B cell (primary cell): Measurements from ENCODE around the gene TAS2R60.

Source experiments
- CTCF ChIP-seq: fragments of 200-600 bp; IDR thresholded peaks from one replicate; pipeline ENCODE4 v1.8.0; 2022; ENCODE audit warnings: antibody characterized with exemption, mild to moderate bottlenecking
- EZH2 ChIP-seq: IDR thresholded peaks from 2 replicates; pipeline ENCODE4 v1.6.1; 2012; ENCODE audit warnings: borderline replicate concordance, low read depth, mild to moderate bottlenecking, moderate library complexity, low read length; ENCODE audit not compliant: insufficient read depth, poor library complexity, severe bottlenecking

DNA sequence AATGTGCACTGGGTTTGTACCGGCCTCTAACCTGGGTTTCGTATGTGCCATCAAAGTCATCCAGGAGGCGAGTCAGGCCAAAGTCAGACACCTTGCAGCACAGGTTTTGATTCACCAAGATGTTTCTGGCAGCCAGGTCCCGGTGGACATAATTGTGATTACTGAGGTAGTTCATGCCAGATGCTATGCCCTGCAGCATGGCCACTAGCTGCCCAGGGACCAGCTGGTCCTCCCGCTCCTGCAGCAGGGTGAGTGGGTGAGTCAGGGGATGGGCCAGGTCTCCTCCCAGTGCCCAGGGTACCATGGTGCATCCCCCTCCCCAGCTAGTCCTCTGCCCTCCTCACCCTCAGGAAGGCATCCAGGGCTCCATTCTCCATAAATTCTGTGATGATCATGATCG is 48.5 kb upstream of the TAS2R60 start:
- TF ChIP-seq CTCF (no peak), EZH2 (no peak)
